NCI-H524 treated with DMSO at 0.1 percent for 48 hours (cell line): ENCODE measurements around the gene BCL11B.

Source experiments
- DNase-seq: peaks from one replicate; lab custom pipeline; 2025; lab: John Stamatoyannopoulos, UW

Gene BCL11B

DNA sequence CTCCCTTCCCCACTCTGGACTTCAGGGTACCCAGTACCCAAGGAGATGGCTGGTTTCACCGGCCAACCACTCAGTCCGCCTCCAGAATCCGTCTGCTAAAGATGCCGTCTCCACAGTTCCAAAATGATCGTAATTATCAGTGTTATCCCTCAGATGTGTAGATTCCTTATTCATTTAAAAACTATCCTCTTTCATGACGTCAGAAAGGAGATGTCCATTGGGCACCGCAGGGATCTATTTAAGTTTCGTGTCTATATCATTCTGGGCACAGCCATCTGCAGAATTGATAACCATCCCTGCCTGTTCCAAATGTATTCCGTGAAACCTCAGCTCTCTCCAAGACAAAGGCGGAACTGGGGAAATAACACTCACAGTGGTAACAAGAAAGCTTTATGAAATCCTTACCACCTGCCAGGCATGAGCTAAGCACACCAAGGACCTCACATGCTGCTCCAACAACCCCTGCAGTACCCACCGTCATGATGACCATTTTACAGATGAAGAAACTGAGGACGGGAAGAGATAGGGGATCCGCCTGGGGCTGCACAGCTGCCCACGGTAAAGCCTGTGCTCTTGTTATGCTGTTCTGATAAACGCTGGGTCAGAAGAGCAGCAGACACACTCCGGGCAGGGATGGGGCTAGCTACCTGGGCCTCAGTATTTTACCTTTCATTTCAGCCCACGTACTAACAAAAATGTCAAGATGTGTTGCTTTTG lies 90.0 kb downstream of the BCL11B start:
- DNase-seq = no peak

DNA sequence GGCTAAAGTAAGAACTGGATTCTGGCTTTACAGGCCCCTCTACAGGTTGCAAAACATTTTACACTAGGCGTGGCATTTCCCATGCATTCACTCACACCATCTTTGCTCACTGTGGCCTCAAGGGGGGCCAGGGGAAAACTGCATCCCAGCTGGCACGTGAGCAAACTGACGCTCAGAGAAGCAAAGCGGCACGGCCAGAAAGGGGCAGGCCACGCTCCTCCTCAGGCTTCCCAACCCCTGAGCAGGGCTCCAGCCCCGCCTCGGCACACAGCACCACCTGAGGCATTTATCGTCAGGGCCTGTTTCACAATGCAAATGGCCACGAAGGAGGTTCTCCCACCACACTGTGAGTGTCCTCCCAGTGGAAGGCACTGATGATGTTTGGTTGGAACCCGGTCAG lies 90.8 kb downstream of the BCL11B start:
- DNase-seq = no peak

DNA sequence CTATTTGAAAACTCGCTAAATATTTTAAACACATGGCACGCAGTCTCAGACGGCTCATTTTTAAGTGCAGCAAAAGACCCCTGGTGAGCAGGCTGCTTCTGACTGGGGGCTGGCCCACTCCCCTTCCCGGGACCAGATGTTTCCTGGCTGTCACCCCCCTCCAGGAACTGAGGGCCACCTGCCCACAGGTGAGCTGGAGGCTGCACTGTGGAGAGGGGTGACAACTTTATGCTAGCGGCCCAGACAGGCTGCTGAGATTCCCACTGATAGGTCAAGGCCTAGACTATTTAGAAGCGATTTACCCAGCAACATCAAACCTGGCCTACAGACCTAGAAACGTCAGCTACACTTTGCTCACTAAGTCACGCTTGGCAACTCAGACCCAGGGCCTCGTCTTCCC lies 92.1 kb downstream of the BCL11B start:
- DNase-seq = no peak

DNA sequence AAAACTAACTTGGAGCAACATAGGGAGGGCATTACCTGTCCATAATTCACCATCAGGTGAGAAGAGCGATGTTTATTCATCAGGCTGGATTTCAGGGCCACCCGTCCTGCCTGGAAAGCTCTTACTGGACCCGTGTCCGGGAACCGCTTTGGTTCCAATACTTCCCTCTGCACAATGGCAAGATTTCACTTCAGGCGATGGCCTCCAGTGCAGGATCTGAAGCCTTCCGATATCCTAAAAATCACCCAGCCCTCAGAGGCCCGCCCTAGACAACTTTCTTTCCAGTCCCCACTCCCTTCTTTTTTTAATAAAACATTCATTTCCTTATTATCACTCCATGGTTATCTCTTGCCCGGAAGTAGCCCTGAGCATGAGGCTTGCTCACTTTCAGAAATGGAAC lies 92.5 kb downstream of the BCL11B start:
- DNase-seq = no peak

DNA sequence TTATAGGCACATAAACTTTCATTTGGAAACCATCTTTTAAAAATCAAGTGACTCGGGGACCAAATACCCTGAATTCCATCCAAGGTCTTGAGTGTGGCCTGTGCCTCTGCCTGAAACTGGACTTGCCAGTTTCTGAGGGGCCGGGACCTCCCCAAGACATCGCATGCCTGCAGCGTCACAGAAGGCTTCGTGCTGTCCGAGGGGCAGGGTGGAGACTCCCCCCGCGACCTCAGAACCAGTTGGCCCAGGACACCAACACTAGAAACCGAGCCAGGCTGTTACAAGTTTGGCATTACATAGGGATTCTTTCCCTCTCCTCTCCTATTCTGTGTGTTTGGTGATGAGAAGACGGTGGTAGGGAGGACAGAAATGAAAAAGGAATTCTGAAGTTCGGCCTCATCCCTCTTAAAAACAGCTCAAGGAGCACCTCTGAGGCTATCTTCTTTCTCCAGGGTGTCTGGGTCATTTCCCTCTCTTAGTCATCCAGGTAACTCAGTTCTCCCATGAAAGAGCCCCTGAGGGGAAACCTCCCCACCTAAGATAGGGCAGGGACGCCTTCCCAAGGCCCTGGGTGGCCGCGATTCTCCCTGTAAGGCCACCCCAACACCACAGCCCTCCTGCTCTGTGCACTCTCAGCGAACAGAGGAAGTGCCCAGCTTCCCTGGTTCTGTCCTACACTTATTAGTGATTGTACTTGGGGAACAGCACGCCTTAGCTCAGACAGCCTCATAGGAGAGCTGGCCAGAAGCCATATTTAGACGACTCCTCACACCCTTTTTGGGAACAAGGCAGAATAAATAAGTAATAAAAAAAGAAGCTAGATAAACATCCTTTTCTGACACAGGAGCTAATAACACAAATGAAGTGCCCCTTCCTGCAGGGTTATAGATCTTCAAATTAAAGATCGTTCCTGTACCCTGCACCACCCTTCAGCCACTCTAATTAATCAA lies 93.8 kb downstream of the BCL11B start:
- no peak for DNase-seq

DNA sequence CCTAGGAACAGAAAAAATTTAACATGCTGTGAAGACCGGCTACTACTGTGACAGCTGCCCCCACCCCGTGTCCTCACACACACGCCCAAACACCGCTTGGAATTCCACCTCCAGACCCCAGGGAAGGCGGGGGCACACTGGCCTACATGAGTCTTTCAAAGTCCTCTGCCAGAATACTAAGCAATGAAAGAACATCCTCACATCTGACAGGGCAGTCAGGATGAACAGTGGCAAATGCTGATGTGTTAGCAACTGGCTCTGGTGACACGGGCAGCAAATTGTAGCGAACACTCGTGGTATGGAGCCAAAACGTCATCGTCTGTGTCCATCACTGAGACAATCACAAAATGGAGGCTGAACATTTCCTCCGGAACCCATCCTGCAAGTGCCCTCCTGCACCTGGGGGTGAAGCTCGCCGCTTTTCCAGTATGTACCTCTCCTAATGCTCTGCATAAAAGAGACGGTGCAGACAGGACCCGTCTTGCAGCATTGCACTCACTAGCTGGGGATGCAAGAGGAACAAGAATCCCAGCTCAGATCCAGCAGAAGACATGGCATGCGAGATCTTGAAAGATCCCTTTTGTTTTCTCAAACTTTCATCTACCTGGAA lies 94.8 kb downstream of the BCL11B start:
- DNase-seq = no peak

DNA sequence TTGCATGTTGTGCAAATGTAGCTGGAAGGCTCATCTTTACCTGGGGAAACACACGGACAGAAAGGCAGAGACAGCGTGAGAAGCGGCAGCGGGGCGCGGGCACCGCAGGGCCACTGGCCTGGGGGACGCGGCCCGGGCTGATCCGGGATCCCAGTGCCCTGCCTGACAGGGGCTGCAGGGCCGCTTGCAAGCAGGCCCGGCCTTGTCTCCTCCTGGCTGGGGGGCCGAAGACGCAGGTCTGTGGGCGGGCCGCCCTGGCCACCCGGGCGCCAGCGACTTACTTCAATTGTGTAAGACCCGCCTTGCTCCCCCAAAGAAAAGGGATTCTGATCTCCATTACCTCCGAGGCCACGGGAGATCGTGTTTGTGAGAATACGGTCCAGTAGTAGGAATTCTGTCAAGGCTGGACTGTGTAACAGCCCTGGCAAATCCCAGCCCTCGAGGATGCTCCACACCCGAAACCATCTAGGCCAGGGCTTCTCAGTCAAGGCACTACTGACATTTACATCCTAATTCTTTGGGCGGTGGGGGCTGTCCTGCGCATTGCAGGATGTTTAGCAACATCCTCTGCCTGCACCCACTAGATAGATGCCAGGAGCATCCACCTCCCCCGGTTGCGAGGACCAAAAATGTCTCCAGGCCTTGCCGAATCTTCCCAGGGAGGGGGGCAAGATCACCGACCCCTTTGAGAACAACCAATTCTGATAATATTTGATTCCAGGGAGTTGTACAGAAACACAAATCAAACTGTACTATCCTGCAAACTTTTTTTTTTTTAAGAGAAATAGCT lies 95.6 kb downstream of the BCL11B start:
- DNase-seq = no peak

DNA sequence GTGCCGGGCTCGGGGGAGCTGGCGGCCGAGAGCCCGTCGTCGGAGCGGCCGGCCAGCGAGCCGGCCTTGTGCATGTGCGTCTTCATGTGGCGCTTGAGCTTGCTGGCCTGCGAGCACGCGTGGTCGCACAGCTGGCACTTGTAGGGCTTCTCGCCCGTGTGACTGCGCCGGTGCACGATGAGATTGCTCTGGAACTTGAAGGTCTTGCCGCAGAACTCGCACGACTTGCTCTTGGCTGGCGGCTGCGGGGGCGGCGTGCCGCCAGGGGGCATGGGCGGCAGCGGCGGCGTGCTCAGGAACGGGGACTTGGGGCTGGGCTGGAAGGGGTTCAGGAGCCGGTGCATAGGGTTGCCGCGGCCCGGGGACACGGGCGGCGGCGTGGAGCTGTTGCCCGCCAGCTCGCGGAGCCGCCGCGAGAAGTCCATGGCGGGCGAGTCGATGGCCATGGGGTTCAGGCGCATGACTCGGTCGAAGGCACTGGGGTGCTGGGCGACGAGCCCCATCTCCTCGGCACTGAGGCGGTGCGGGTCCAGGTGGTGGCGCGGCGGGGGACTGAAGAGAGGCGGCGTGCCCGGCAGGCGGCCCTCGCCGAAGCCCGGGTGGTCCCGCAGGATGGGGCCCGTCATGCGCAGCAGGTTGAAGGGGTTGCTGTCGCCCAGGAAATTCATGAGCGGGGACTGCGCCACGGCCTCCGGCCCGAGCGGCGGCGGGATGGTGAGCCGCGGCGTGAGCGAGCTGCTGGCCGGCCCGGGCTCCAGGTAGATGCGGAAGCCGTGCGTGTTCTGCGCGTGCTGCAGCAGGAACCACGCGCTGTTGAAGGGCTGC lies 96.5 kb downstream of the BCL11B start:
- no peak for DNase-seq

DNA sequence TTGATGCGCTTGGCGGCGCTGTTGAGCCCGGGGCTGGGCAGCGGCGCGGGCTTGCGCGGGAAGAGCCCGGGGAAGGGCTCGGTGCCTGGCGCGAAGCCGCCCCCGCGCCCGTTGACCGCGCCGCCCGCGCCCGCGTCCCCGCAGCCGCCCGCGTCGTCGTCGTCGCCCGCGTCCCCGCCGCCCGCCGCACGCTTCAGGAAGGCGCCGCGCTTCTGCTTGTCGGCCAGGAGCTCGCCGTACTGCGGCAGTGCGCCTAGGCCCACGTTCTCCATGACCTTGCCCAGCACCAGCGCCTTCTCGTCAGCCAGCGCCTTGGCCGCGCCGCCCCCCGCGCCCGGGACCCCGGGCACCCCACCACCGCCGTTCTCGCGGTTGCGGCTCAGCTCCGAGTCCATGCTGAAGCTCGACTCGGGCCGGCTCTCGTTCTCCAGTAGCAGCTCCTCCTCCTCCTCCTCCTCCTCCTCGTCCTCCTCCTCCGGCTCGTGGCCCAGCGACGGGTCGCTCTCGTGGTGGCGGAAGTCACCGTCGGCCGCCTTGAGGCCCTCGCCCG lies 97.2 kb downstream of the BCL11B start:
- DNase-seq = no peak

DNA sequence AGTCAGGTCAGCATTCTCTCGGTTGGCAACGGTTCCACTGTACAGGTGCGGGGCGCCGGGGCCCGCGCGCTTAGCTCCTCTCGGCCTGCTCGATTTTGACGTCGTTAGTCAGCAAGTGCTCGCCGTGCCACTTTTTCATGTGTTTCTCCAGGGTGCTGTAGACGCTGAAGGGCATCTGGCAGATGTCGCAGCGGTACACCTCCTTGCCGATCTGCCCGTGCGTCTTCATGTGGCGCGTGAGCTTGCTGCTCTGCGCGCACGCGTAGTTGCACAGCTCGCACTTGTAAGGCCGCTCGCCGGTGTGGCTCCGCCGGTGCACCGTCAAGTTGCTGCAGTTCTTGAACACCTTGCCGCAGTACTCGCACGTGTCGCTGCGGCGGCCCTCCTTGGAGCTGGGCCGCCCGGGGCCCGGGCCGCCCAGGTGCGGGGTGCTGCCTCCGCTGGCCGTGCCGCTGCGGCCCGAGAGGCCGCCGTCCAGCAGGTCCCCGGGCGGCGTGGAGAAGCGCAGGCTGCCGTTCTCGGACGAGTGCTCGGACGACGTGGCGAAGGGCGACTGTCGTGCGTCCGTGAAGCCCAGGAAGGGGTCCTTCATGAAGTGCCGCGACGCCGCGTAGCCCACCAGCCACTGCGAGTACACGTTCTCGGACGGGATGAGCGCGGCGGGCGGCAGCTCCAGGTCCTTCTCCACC lies 97.8 kb downstream of the BCL11B start:
- no peak for DNase-seq

DNA sequence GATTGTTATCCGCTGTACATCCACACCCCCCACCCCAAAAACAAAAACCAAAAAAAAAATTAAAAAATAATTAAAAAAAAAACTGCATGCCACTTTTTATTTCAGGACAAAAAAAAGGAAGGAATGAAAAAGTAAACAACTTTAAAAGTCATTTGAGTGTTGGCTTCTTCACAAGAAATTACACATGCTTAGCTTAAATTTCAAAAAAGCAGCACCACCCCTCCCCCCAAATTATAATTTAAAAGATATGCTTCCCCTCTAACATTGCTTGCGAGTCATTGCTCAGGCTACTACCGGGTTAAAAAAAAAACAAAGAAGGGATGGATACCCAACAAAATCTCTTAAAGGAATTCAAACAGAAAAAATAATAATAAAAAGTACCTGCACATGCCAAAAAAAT lies 98.5 kb downstream of the BCL11B start:
- DNase-seq = no peak

DNA sequence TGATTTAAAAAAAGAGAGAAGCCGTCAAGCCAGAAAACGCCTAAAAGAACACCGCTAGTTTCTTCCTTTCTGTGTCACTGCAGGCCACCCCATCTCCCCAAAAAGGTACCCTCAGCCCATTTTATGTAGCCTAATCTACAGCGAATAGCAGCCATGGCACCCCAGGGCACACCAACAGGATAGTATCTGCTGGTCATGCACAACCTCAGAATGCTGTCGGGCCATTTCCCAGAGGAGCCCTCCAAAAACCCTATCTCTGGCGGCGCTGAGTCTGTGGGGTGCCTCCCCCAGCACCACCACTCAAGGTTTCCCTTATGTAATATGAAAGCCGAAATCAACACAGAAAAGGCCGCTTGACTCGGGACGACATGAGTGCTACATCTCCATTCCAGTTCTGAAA lies 98.9 kb downstream of the BCL11B start:
- DNase-seq = no peak

DNA sequence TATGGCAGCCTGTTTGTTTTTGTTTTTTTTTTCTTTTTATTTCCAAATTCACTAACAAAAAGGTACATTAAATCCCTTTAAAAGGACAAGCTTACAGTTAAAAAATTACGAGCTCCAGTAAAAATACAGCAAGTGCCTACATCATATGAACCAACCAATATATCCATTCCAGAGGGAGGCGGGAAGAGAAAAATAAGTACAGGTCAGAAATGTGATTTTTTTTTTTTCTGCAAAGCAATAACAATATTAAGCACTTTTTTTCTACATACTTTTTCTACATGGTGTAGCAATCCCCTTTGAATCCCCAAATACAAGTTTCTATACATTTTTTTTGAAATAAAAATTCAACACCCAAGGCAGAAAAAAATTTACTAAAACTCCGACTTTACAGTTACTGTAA lies 100.6 kb downstream of the BCL11B start:
- DNase-seq = no peak

DNA sequence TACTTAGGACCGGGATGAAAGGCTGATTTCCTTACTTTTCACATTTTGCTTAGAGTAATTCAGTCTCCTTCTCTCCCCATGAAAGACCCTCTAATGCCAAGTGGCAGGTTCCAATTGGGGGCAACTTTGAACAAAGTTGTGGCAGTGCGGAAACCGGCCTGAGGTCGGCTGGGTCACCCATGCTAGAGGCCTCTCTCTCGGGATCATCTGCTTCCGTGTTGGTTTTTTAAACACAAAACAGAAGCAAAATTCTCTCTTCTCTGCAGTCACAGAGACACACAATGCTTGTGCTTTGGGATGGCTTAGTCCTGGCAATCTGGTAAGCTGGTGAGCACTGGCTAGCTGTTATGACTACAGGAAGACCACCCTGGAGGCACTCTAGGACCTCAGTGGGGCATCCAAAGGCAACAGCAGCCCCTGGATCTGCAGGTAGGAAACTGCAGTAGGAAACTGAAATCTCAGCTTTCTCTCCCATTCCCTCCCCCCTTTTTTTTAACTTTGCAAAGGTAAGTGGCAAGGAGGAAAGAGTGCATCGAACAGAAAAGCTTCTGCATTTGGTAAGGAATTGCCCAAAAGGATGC lies 102.1 kb downstream of the BCL11B start:
- no peak for DNase-seq

DNA sequence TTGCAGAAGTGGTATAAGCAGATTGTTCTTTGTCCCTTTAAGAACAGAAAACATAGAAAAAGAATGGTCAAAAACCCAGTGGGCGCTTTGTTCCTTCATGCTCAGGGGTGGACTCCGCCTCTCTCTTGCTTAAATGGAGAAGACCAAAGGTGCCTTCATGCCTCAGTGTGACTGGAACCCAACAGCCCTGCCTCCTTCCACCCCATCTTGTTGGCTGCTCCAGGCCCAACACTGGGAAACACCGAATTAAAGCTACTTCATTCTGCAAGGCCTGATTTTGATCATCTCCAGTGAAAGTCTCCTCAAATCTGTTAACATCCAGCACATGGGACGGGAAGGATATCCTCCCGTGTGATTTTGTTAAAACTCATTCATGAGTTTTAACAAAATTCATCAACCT lies 103.7 kb downstream of the BCL11B start:
- no peak for DNase-seq

DNA sequence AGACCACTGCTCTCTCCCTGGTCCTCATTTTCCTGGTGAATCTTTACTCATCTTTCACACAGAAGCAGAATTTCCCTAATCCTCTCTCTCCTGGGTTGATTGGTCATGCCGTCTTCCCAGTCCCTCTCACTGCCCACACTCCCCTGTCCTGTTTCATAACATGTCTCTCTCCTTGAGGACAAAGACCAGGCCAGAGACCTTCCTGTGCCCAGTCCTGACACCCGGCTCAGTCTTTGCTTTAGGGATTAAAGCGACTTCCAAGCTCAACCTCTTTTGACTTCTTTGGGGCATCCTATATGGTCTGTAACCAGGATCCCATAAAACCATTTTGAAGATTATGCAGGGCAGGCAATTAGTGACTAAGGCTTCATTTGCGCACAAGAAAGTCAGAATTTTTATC lies 105.5 kb downstream of the BCL11B start:
- DNase-seq = no peak

DNA sequence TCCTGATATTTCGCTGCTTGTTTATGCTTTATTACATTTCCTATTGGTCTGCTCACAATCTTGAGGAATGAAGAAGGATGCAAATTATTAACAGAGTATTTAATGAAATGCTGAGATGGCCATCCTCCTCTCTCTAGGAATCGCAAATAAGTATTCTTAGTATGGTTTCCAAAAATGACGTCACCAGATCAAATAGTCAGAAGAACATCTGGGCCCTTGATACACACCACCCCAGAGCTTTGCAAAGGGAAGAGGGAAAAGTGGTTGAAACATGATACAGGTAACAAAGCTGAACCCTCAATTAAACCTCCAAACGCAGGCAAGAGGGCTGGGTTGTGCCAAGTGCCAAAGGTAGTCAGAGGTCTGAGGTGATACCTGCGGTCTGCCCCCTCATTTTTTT lies 107.3 kb downstream of the BCL11B start:
- peak; percentile 52 for DNase-seq

DNA sequence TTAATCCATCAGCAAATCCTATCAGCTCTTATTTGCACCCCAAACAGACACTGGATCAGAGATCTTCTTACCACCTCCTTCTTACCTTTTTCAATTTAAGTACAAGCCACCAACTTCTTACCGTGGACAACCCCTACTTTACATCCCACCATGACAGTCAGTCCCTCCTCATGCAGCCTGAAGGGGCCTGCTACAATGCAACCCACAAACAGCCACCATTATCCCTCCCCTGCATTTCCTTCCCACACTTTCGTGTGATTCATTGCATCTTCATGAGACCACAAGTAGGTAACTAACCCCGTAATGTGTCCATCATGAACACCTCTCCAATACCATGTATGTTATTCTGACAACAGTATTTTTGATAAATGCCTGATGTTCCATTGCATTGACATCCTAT lies 108.6 kb downstream of the BCL11B start:
- DNase-seq = no peak

DNA sequence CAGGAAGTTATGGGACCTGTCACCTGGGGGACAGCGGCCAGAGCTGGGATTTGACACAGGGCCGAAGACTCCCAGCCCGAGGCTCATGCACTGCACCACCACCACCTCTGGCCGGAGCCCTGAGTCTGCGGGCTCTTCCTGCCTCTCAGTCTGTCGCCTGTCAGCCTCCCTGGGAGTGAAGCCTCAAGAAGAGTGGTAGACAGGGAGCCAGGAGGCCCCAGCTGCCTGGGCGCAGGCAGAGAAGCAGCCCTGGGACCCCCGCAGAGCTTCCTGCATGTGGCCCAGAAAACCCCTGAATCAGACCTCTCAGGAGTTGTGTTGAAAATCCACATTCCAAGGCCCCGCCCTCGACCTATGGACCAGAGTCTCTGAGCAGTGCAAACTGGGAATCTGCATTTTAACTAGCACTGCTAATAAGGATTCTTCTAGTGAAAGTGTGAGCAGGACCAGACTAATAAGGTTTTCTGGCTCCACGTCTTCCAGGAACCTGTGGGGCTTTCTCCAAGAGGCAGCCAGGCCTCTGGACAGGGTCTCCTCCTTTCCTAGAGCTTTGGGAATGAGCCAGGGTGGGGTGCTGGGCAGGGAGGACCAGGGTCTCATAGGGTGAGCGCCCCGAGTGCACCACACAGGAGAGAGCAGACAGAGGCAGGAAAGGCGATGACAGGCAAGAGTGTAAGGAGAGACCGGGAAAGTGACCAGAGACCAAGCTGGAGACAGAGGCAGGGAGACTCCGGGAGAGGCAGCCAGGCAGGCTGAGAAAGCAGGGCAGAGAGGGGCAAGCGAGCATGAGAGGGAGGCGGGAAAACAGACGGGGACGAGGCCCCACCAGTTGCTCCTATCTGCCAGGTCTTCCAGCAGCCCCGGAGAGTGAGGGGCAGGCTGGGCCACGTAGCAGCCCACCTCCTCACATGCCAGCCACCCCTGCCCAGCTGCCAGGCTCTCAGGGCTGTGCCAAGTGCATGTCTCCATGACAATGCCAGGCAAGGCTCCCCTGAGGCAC lies 112.4 kb downstream of the BCL11B start:
- DNase-seq = no peak
